ENCODE measurements around the gene BLOC1S3. TPM values are rescaled to one million over a fixed set of nuclear protein-coding genes. Genes with fewer than 3 reads are reported as not detected.

The BLOC1S3 gene
- polyA plus RNA-seq, 2 of the 4 experiments (the other 2 are of a cell fraction) = 7.5 to 12.2 TPM

- Histone ChIP-seq H3K9me3 (no peaks in the 10 kb centered on the region), H3K4me1 (peaks cover 13% of the 10 kb centered on the region; the same call in 2 of the 3 replicates), H3K4me2 (no peak overlapping the region), H3K27ac (no peak overlapping the region), H3K4me3 (no peak overlapping the region)
- no peak for DNase-seq (ENCODE audit: low read depth in 1 of 2, low spot score in 1 of 2)
- FAIRE-seq = no peak
- ATAC-seq = no peak
- no peak for TF ChIP-seq CHD2 (IDR thresholded peaks at IDR 0.05; ENCODE audit: low read length, partially characterized antibody)
- no peak for TF ChIP-seq MAFK (IDR thresholded peaks at IDR 0.05; ENCODE audit: partially characterized antibody)
- TF ChIP-seq HOXB13 (CRISPR knock-in tag; IDR thresholded peaks at IDR 0.05; ENCODE audit: low read depth) = no peak
- TF ChIP-seq FOSB (CRISPR knock-in tag; IDR thresholded peaks at IDR 0.05) = no peak
- TF ChIP-seq HOXB5 (CRISPR knock-in tag; IDR thresholded peaks at IDR 0.05) = no peak
- no peak for TF ChIP-seq RAD21 (conservative IDR thresholded peaks at IDR 0.05 in 1 of 2, IDR thresholded peaks at IDR 0.05 in 1 of 2)
- TF ChIP-seq EHF (CRISPR knock-in tag; IDR thresholded peaks at IDR 0.05) = no peak
- no peak for TF ChIP-seq KDM5A (IDR thresholded peaks at IDR 0.05)
- ChIA-PET CTCF (interaction anchor here (0.6 to 1.2 kb wide), 4 partner anchors 50 to 214 kb away, joined by 3 to 4 read pairs (median 3); no protein-coding TSS in a partner anchor), POLR2A (no interaction called here)
- 67% methylated on average over 3 of the region's 3 CpGs for WGBS (ENCODE audit: missing lambda C conversion rate)
These were observed 27.7 kb downstream of the BLOC1S3 start for GRCh38 chr19:45206328-45206727.

- WGBS (ENCODE audit: missing lambda C conversion rate) = 82% methylated on average over 17 of the region's 17 CpGs
- TF ChIP-seq RCOR1 (IDR thresholded peaks at IDR 0.05; ENCODE audit: low read depth, low read length) (no peak), REST (IDR thresholded peaks at IDR 0.05) (no peak), HES2 (IDR thresholded peaks at IDR 0.05) (no peak), HMGXB4 (CRISPR knock-in tag; IDR thresholded peaks at IDR 0.05; ENCODE audit: borderline replicate concordance) (no peak)
- FAIRE-seq = no peak
- ChIA-PET POLR2A (no interaction called here), CTCF (interaction anchor here (0.8 to 1.6 kb wide), 6 partner anchors 10 to 274 kb away, joined by 3 to 6 read pairs (median 4); partner anchors contain the start of gene PPP1R13L)
- Histone ChIP-seq H3K4me1 (peaks cover 13% of the 10 kb centered on the region; the same call in 2 of the 3 replicates), H3K9me3 (no peaks in the 10 kb centered on the region), H3K27ac (no peak overlapping the region), H3K4me2 (no peak overlapping the region), H3K4me3 (no peak overlapping the region)
- ATAC-seq = peak in 1 of 2 experiments; percentile 55; a peak in 3 of 6 replicates
- DNase-seq (ENCODE audit: low read depth in 1 of 2, low spot score in 1 of 2) = no peak
These were observed 33.3 kb downstream of the BLOC1S3 start for GRCh38 chr19:45211751-45212381.

GRCh38 chr19:45213031-45213430 is 34.4 kb downstream of the BLOC1S3 start:
- Histone ChIP-seq H3K27ac (no peak overlapping the region), H3K4me3 (no peak overlapping the region), H3K4me1 (peaks cover 13% of the 10 kb centered on the region; the same call in 2 of the 3 replicates), H3K9me3 (no peaks in the 10 kb centered on the region), H3K4me2 (no peak overlapping the region)
- POLR2A ChIA-PET = no interaction called here
- CTCF ChIA-PET = interaction anchor here (1.1 kb wide), 1 partner anchor 11 kb away, joined by 3 read pairs; no protein-coding TSS in a partner anchor
- TF ChIP-seq RNF2 (IDR thresholded peaks at IDR 0.05; ENCODE audit: borderline replicate concordance, low read depth) = no peak
- TF ChIP-seq GATA3 (IDR thresholded peaks at IDR 0.05; ENCODE audit: borderline replicate concordance) = no peak
- no peak for TF ChIP-seq PHF8 (IDR thresholded peaks at IDR 0.05; ENCODE audit: borderline replicate concordance, low read depth)
- TF ChIP-seq SREBF2 (IDR thresholded peaks at IDR 0.05) = no peak
- TF ChIP-seq SMC3 (IDR thresholded peaks at IDR 0.05) = no peak
- ATAC-seq (peak in 1 of 2 experiments; percentile 20; a peak in 3 of 6 replicates), FAIRE-seq (no peak), DNase-seq (ENCODE audit: low read depth in 1 of 2, low spot score in 1 of 2) (no peak)
- 83% methylated on average over 23 of the region's 23 CpGs for WGBS (ENCODE audit: missing lambda C conversion rate)

All from A549 (cell line).